MM.1S (cell line): ENCODE data around the gene CYP46A1.

Experiments used
- EZH2 ChIP-seq: fragments of 300-600 bp; sonication (generic); optimal IDR thresholded peaks from 2 replicates; pipeline ENCODE3; 2017; ENCODE audit warnings: low read depth, mild to moderate bottlenecking, antibody characterized with exemption, low read length, mixed read lengths
- EZH2phosphoT487 ChIP-seq: fragments of 300-600 bp; sonication (generic); IDR thresholded peaks from 2 replicates; pipeline ENCODE4 v1.6.1; 2018; ENCODE audit warnings: antibody characterized with exemption, low read length
- TF ChIP-seq, protein P1 (sequence below): fragments of 300-600 bp; sonication (generic); IDR thresholded peaks from 2 replicates; pipeline ENCODE4 v1.5.1; 2016; ENCODE audit warnings: antibody characterized with exemption, low read length, mixed read lengths

DNA sequence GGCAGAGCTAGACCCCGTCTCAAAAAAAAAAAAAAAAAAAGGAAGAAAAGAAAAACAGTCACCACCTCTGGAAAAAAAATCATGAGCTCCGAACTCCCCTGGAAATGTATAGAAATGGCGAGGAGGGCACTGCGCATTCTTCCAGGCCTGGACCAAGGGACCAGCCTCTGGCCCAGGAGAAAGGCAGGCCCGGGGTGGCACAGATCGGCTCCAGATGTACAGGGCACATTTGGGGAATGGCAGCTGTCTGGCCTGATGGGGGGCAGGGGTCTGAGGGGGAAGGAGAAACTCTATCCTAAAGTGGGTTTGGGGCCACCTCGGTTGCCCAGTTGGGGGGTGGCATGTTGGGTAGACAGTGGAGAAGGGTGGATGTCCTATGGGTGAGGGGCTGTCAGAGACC lies 63.1 kb downstream of the CYP46A1 start:
- TF ChIP-seq, protein P1, sequence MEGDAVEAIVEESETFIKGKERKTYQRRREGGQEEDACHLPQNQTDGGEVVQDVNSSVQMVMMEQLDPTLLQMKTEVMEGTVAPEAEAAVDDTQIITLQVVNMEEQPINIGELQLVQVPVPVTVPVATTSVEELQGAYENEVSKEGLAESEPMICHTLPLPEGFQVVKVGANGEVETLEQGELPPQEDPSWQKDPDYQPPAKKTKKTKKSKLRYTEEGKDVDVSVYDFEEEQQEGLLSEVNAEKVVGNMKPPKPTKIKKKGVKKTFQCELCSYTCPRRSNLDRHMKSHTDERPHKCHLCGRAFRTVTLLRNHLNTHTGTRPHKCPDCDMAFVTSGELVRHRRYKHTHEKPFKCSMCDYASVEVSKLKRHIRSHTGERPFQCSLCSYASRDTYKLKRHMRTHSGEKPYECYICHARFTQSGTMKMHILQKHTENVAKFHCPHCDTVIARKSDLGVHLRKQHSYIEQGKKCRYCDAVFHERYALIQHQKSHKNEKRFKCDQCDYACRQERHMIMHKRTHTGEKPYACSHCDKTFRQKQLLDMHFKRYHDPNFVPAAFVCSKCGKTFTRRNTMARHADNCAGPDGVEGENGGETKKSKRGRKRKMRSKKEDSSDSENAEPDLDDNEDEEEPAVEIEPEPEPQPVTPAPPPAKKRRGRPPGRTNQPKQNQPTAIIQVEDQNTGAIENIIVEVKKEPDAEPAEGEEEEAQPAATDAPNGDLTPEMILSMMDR: no peak
- TF ChIP-seq EZH2phosphoT487 (no peak), EZH2 (no peak)
